ENCODE data around the gene B3GALT4.
"Not testable (repeated sequence)": the region's sequence is repeated elsewhere in the genome, so short reads cannot be mapped to it uniquely, and the experiment has no call there.

The B3GALT4 gene
- long read RNA-seq, donor 1, transcript B3GALT4-204 (1 exons, 1,694 nt) = major isoform, 6 of 30 reads
- long read RNA-seq, donor 1, partial matches to known transcripts = 0 of 30 reads
- long read RNA-seq, donor 1, other reads (novel, unspliced or antisense) = 24 of 30 reads
- long read RNA-seq, donor 2, transcript B3GALT4-204 (1 exons, 1,694 nt) = major isoform, 7 of 7 reads
- long read RNA-seq, donor 2, partial matches to known transcripts = 0 of 7 reads
- long read RNA-seq, donor 2, other reads (novel, unspliced or antisense) = 0 of 7 reads
- long read RNA-seq, donor 3, transcript B3GALT4-204 (1 exons, 1,694 nt) = major isoform, 6 of 26 reads
- long read RNA-seq, donor 3, partial matches to known transcripts = 15 of 26 reads
- long read RNA-seq, donor 3, other reads (novel, unspliced or antisense) = 5 of 26 reads
- long read RNA-seq, donor 4, partial matches to known transcripts = 5 of 6 reads
- long read RNA-seq, donor 4, other reads (novel, unspliced or antisense) = 0 of 6 reads
- long read RNA-seq, donor 5, partial matches to known transcripts = 19 of 36 reads
- long read RNA-seq, donor 5, other reads (novel, unspliced or antisense) = 13 of 36 reads
- long read RNA-seq, donor 6, partial matches to known transcripts = 0 of 3 reads
- long read RNA-seq, donor 6, other reads (novel, unspliced or antisense) = 0 of 3 reads
- long read RNA-seq, donor 7, transcript B3GALT4-204 (1 exons, 1,694 nt) = major isoform, 5 of 5 reads
- long read RNA-seq, donor 7, partial matches to known transcripts = 0 of 5 reads
- long read RNA-seq, donor 7, other reads (novel, unspliced or antisense) = 0 of 5 reads
- long read RNA-seq, donor 8, transcript B3GALT4-204 (1 exons, 1,694 nt) = major isoform, 8 of 8 reads
- long read RNA-seq, donor 8, partial matches to known transcripts = 0 of 8 reads
- long read RNA-seq, donor 8, other reads (novel, unspliced or antisense) = 0 of 8 reads

DNA sequence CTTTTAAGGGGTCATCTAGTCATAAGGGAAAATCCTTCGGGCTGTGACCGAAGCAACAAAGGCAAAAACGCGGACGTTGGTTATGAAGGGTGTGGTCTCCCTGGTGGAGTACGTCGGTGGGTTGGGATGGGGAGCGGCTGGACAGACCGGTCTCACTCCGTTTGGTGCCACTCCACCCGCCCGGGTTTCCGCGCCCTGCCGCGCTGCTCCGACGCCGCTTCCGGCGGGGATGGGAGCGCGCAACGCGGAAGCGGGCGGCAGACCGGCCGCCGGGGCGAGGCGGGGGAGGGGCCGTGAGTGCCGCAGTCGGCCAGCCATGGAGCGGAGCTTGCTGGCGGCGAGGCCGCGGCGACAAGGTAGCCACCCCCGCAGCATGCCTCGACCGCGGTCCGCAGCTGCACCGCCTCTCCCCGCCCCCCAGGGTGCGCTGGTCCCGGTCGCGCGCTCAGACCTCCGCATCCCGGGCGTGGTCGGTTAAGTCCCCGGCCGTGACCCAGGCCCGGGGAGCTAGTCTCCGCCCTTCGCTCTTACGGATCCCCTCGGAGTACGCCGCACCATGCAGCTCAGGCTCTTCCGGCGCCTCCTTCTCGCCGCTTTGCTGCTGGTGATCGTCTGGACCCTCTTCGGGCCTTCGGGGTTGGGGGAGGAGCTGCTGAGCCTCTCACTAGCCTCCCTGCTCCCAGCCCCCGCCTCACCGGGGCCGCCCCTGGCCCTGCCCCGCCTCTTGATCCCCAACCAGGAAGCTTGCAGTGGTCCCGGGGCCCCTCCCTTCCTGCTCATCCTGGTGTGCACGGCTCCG lies at the start of gene B3GALT4:
Gene B3GALT4, plus strand, starts transcription at position 260 of the 799 bp plus-strand sequence. Its CDS starts 297 bp downstream, at position 557.
- peak; percentile 88 for DNase-seq

DNA sequence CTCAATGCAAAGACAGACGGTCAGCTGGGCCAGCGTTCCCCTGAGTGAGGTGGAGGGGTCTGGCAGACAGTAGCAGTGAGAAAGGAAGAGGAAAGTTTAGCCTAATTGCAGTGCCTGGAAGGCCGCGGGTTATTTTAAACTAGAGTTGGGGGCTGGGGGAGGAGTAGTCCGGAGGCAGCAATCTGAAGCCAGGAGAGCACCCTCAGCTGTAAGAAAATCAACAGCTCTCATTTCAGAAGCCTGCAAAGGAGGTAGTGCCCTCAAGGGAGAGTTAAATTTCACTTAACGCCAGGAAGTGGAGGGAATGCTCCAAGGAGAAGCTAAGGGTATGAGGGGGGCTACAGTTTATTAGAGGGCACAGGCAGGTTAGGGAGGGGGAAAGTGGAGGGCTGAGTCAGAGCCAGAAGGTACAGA lies 41.7 kb upstream of the B3GALT4 start:
- peak; percentile 41 for DNase-seq

- no peak for DNase-seq
Observed at GRCh38 chr6:33236328-33236727, 40.6 kb upstream of the B3GALT4 start.

DNA sequence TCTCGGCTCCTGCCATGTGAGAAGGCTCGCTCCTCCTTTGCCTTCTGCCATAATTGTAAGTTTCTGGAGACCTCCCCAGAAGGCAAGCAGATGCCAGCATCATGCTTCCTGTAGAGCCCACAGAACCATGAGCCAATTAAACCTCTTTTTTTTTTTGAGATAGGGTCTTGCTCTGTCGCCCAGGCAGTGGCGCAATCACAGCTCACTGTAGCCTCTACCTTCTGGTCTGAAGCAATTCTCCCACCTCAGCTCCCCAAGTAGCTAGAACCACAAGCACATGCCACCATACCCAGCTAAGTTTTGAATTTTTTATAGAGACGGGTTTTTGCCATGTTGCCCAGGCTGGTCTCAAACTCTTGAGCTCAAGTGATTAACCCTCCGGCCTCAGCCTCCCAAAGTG lies 40.1 kb upstream of the B3GALT4 start:
- DNase-seq = no peak

- no peak for DNase-seq
Observed at GRCh38 chr6:33237741-33238140, 39.2 kb upstream of the B3GALT4 start.

GRCh38 chr6:33241968-33242367 lies 35.0 kb upstream of the B3GALT4 start:
- no peak for DNase-seq

- no peak for DNase-seq
Observed at GRCh38 chr6:33243476-33243875, 33.4 kb upstream of the B3GALT4 start.

DNA sequence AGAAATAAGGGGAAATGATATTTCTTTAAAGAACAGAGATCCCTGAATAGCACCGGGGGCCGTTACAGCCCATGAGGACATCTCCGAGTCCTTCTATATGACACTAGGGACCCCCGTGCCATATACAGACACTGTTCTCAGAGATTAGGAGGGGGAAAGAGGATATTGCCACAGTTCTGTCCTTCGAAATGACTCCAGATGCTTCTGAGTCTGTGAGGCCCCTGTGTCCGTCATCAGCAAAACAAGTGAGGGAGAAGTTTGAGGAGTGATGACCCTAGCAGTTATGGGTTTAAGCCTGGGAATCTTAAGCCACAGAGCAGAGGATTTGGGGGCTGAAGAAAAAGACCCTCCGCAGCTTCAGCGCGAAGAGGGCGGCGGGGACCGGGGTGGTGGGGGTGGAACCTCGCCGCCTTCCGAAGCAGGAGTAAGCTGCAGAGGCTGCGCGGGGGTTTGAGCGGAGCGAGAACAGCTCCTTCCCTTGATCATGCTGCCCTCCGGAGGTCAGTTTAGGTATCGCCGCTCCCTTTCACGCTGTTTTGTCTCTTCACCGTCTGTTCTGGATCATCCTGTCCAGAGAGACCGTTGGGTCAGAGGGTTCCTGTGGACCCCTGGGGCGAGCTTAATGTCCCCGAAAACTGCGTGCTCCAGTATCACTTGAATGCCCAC lies 28.8 kb upstream of the B3GALT4 start:
- peak; percentile 65 for DNase-seq

- peak; percentile 87 for DNase-seq
Observed at GRCh38 chr6:33248643-33248931, 28.3 kb upstream of the B3GALT4 start.

DNA sequence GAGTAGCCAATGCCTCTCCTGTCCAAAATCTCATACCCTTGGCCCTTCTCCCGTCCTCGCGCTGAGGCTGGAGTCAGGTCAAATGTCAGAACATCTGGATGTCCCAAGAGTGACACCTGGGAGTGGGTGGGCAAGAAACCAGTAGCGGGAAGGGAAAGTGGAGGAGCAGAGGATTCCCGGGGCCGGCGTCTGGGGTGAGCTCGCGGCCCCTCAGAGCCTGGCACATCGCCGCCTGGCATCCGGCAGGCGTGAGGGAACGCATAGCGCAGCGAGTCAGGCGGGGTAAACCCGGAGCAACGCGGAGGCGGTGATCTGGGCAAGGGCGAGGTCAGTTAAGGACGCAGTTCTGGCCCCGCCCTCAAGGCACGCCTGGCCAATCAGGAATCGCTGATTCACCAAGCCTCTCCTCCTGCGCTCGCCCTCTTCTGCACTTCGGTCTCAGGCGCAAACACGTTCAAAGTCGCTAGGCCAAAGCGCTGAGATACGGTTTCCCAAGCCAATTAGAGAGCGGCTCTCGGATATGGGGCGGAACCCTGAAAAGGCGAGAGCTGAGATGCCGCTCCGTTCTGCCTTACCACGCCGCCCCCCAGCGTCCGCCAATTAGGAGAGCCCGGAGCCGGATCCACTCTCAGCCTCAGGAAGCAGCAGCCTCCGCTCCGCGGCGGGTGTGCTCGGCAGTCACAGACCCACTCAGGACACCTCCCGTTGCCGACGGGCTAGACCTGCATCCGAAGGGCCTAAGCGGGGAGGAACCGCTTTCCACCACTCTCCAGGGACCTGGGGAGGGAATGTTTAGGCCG lies 27.8 kb upstream of the B3GALT4 start:
- peak; percentile 91 for DNase-seq

GRCh38 chr6:33249732-33250630 lies 26.9 kb upstream of the B3GALT4 start:
- DNase-seq = no peak

GRCh38 chr6:33250731-33251130 lies 26.2 kb upstream of the B3GALT4 start:
- DNase-seq = no peak

GRCh38 chr6:33251395-33252012 lies 25.4 kb upstream of the B3GALT4 start:
- no peak for DNase-seq

- DNase-seq = no peak
Observed at GRCh38 chr6:33252759-33253158, 24.2 kb upstream of the B3GALT4 start.

GRCh38 chr6:33254591-33254990 lies 22.3 kb upstream of the B3GALT4 start:
- no peak for DNase-seq

- DNase-seq = no peak
Observed at GRCh38 chr6:33259032-33259431, 17.9 kb upstream of the B3GALT4 start.

- DNase-seq = not testable (repeated sequence)
Observed at GRCh38 chr6:33262490-33262889, 14.4 kb upstream of the B3GALT4 start.

- DNase-seq = no peak
Observed at GRCh38 chr6:33264015-33264414, 12.9 kb upstream of the B3GALT4 start.

GRCh38 chr6:33271117-33271467 lies 5.8 kb upstream of the B3GALT4 start:
- DNase-seq = no peak
